Mucosa of stomach (tissue), 1 donor: ENCODE data around the gene ETFA.

Experiments used
- H3K27me3 ChIP-seq: one replicate; pipeline ENCODE4 v1.7.0; 2013; ENCODE audit warnings: mild to moderate bottlenecking, low read length; ENCODE audit not compliant: control insufficient read depth, insufficient read depth
- H3K36me3 ChIP-seq: one replicate; pipeline ENCODE4 v1.7.0; 2013; ENCODE audit warnings: low read length; ENCODE audit not compliant: control insufficient read depth, insufficient read depth
- H3K4me1 ChIP-seq: one replicate; pipeline ENCODE4 v1.7.0; 2013; ENCODE audit warnings: mild to moderate bottlenecking, low read length; ENCODE audit not compliant: control insufficient read depth, insufficient read depth
- H3K4me3 ChIP-seq: one replicate; pipeline ENCODE4 v1.7.0; 2013; ENCODE audit warnings: low read length
- H3K9ac ChIP-seq: one replicate; pipeline ENCODE4 v1.7.0; 2013; ENCODE audit warnings: mild to moderate bottlenecking, low read length, moderate library complexity
- H3K9me3 ChIP-seq: one replicate; pipeline ENCODE4 v1.7.0; 2013; ENCODE audit warnings: mild to moderate bottlenecking, low read length, moderate library complexity; ENCODE audit not compliant: control insufficient read depth
- donor health status: Pancreatic carcinoma.

The ETFA gene

DNA sequence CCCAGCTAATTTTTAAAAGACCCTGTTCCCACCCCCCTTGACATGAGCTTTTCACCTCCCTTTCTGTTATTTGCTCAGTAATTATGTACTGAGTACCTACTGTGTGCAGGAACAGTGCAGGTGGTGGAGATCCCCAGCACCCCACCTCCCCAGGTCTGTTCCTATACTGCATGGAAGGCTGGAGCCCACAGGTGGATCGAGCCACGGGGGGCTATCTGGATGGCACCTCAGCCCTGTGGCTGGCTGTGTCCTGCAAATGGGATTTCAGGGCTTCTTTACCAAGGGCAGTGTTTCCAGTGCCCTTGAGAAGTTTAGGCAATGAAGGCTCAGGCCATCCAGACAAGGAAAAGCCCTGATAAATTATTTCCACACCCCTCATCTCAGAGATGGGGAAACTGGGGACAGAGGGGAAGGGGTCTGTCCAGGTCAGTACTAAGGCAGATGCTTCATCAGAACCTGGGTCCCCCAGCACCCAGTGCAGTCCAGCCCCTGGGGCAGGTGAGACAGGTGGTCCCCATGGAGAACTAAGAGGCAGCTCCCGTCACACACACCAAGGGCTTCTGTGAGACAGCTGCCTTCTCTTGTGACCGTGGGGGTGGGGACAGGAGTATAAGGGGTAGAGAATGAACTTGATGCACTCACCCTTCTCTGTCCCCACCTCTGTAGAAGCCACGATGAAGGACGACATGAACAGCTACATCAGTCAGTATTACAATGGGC, 109.6 kb downstream of the ETFA start:
- Histone ChIP-seq H3K4me1 (peaks cover 41% of the 10 kb centered on the region), H3K4me3 (no peak overlapping the region), H3K9me3 (no peaks in the 10 kb centered on the region), H3K9ac (no peak overlapping the region), H3K27me3 (no peaks in the 10 kb centered on the region), H3K36me3 (no peaks in the 10 kb centered on the region)

DNA sequence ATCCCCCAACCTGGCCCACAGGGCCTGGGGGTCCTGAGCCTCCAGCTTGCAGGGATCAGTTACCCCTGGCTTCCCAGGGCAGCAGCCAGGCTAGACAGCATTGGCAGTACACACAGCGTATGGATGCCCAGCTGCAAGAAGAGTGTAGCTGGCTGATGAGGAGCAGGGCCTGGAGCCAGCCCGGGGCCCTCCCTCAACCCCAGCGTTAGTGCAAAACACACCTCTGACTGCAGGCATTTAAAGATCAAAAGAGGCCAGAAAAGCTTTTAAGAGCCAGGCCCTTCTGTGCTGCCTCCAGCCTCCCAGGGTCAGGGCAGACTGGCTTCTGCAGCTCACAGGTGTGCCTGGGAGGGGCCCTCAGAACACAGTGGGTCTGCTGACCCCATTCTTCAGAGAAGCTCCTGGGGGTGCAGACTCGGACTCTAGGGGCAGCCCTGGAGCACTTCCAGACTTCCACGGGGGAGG, 110.6 kb downstream of the ETFA start:
- H3K4me3 ChIP-seq: no peak overlapping the region
- no peak overlapping the region for H3K9ac ChIP-seq
- no peaks in the 10 kb centered on the region for H3K9me3 ChIP-seq
- no peaks in the 10 kb centered on the region for H3K27me3 ChIP-seq
- H3K36me3 ChIP-seq: no peaks in the 10 kb centered on the region
- peaks cover 47% of the 10 kb centered on the region for H3K4me1 ChIP-seq

DNA sequence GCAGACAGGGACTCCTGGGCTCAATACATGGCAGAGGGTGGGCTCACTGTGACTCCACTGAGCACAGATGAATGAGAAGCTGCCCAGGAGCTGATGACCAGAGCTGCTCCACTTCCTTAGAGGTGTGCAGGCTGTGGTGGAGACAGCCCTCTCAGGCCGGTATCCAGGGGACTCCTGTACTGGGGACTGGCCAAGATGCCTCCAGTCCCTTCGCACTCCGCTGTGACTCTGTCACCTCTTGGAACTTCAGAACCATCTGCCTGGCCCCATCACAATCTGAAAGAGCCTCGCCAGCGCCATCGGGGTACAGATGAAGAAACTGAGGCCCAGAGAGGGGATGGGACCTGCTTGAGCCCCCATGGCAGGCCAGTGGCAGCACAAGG, 111.2 kb downstream of the ETFA start:
- no peaks in the 10 kb centered on the region for H3K36me3 ChIP-seq
- no peak overlapping the region for H3K9ac ChIP-seq
- H3K9me3 ChIP-seq: no peaks in the 10 kb centered on the region
- H3K4me1 ChIP-seq: peaks cover 53% of the 10 kb centered on the region
- H3K27me3 ChIP-seq: no peaks in the 10 kb centered on the region
- no peak overlapping the region for H3K4me3 ChIP-seq

DNA sequence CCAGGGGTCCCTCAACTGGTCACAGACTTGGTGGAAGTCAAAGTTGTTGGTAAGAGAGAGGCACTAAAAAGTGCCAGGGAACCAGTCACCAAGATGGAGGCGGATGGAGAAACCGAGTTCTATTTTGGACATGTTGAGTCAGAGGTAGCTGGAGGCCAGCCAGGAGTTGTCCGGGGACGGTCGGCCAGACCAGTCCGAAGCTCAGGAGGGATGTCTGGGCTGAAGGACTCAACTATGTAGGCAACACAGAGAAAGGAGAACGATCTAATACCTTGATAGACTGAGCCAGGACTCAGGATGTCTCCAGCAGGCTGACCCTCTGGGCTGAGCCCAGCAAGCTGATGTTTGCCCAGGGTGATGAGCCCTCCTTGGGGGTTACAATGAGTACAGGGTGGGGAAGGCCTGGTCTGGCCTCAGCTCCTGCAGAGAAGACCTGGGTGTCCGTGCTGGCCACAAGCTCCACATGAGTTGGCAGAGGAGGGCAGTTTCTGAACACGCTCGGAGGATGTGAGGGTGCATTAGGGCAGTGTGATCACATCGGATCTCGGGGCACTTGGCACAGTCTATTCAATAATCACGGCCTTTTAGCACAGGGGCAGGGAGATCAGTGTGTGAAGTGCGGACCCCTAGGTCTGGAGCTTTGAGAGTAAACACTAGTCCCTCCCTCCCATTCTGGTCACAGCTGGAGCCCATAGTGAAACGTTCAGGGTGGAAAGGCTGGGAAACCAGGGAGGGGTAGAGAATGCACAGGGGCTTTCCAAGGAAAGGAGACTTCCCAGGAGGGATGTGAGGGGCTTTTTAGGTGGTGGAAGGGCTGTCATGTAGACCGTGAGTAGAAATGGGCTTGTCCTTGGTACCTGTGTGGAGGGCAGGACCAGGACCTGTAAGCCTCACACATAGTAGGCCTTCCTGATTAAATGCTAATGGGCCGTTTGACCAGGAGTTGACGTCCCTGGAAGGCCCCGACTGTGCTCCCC, 111.9 kb downstream of the ETFA start:
- H3K36me3 ChIP-seq: no peaks in the 10 kb centered on the region
- H3K4me1 ChIP-seq: peaks cover 59% of the 10 kb centered on the region
- H3K9ac ChIP-seq: no peak overlapping the region
- H3K4me3 ChIP-seq: no peak overlapping the region
- no peaks in the 10 kb centered on the region for H3K9me3 ChIP-seq
- no peaks in the 10 kb centered on the region for H3K27me3 ChIP-seq

DNA sequence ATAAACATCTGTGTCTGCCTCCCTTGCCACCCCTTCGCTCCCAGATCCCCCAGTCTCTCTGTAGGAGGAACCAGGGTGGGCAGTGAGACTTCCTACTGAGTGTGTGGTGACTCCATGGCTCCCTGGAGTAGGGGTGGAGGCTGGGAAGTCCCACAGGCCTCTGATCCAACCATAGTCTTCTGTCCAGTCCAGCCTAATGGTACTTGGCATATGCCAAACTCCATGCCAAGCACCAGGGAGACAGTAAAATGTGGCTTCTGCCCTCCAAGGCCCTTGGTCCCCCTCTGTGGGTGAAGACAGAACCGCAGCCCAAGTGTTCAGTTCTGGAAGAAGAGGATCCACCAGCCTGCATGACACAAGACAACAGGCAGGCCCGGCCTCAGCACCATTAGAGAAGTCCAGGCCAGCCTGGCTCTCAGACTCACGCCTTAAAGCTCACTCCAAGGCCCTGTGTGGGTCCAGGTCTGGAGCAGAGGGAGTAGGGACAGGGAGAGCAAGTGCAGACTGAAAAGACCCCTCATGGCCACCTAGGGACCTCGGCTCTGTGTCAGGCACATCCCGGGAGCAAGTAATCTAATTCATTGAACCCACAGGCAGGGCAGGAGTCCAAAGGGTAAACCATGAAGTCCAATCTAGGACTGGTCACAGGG, 112.7 kb downstream of the ETFA start:
- no peaks in the 10 kb centered on the region for H3K9me3 ChIP-seq
- peaks cover 68% of the 10 kb centered on the region for H3K4me1 ChIP-seq
- H3K9ac ChIP-seq: peak overlapping the region; percentile 43
- H3K27me3 ChIP-seq: no peaks in the 10 kb centered on the region
- H3K4me3 ChIP-seq: no peak overlapping the region
- H3K36me3 ChIP-seq: no peaks in the 10 kb centered on the region

DNA sequence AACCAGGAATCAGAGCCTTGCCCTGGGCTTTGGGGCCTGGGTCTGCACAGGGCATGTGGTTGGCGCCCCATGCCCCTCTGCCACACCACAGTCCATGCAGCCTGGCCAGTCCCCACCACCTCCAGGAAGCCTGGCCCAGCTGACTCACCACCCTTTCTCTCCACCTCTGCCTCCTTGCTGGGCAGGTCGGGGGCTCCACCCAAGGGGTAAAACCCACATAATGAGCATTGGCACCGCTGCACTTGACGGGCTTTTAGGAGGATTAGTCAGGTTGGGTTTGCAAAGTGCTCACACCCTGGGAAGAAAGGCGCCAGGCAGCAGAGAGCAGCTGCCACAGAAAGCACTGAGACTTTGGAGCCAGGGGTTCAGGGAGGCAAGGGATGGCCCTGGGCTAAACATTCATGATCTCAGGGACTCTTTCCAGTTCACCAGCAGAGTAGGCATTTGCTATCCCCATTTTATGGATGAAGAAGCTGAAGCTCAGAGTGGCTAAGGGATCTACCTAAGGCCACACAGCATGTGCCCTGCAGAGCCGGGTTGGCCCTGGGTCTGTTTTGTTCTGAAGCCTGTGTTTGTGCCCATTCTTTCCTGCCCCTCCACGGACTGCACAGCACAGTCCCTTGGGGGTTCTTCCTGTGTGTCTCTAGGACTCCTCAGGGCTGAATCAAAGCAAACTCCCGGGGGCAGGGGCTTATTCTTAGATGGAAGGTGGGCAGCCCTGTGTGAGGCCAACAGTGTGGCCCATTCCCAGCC, 113.4 kb downstream of the ETFA start:
- peaks cover 72% of the 10 kb centered on the region for H3K4me1 ChIP-seq
- no peaks in the 10 kb centered on the region for H3K36me3 ChIP-seq
- H3K9me3 ChIP-seq: no peaks in the 10 kb centered on the region
- H3K4me3 ChIP-seq: no peak overlapping the region
- H3K9ac ChIP-seq: peak overlapping the region; percentile 46
- no peaks in the 10 kb centered on the region for H3K27me3 ChIP-seq

DNA sequence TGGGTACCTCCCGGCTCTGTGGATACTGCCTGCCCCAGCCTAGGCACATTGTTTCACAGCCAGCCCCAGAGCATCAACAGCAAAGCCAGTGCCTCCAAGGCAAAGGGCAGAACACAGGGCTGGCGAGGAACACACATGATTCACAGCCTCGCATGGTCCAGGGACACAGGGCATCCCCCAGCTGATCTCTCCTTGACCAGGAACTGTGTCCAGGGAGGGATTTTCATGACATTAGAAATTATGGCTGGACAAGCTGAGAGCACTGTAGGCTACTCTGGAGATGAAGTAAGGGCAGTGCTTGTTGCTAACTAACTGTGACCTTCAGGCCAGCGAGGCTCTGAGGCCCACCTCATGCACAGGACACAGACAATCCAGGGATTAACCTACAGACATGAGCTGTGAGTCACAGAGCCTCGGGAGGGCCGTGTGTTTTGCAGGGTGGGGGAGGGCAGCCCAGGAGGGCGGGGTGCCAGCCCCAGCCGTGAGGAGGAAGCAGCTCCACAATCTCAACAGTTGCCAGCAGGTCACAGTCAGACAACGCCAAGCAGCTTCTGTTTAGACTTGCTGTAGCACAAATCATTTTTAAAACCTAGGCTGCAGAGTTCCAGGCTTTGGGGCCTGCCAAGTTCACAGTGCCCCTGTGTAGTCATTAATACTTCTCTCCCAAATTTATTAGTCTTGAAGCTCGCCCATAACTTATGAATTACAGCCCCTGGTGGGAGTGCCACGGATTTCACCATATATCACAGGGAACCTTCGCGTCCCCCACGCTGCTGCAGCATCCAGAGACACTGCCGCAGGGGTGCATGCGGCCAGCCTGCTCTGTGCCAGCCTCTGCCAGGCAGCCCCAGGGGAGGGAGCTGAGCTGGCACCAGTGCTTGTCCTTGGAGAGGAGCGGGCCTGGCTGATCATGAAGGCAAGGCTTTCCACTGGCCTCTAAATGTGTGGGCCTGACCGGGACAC, 114.7 kb downstream of the ETFA start:
- Histone ChIP-seq H3K9ac (peak overlapping the region; percentile 46), H3K4me1 (peaks cover 83% of the 10 kb centered on the region), H3K4me3 (no peak overlapping the region), H3K27me3 (peaks cover under 1% of the 10 kb centered on the region), H3K9me3 (no peaks in the 10 kb centered on the region), H3K36me3 (no peaks in the 10 kb centered on the region)

DNA sequence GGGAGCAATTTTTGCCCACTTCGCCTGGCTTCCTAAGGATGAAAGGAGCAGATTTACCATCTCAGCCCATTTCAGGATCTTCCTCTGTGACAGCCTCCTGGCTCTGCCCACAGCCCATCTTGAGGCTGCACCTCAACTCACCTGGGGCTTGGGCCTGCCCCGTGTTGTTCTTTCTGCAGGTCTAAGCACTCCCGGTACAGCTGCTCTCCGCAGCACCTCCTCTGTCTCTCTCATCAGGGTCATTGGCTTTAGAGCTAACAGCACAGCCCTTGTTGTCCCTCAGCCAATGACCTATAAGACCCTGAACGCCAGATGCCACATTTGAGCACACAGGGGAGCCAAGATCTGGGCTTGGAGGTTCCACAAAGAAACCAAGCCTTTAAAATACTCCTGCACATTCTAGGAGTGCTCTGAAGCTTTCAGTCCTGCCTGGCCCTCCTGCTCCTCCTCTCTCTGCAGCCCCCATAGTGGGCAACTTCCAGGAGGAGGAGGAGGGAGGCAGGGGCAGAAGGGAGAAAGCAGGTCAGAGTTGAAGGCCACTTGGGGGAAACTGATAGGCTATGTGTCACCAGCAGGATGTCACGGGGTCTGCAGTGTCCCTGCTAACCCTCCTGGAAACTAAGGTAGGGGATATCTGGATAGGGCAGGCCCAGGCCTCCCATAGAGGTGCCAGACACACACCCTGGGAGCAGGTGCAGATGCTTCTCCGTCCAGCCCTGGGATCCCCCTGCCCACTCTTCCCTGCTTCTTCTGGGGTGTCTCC, 115.6 kb downstream of the ETFA start:
- Histone ChIP-seq H3K27me3 (peaks cover 5% of the 10 kb centered on the region), H3K9me3 (no peaks in the 10 kb centered on the region), H3K9ac (peak overlapping the region; percentile 16), H3K4me1 (peaks cover 88% of the 10 kb centered on the region), H3K36me3 (no peaks in the 10 kb centered on the region), H3K4me3 (no peak overlapping the region)

DNA sequence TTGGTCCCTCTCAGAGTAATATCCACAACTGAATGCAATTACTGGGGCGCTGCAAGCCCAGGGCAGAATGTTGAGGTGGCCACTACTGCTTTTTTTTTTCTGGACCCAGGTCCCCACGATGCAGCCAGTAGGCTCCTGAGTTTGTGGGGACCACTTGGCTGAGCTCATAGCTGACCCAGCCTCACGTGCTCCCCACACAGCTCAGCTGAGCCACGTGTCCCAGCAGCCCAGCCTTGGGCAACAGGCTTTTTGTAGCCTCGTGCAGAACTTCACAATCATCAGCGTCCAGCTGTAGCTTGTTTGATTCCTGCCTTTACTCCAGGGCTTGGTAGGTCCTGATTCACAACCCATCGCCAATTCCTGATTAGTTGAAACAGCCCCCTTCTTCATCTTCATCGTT, 117.3 kb downstream of the ETFA start:
- peaks cover 85% of the 10 kb centered on the region for H3K4me1 ChIP-seq
- no peaks in the 10 kb centered on the region for H3K9me3 ChIP-seq
- no peaks in the 10 kb centered on the region for H3K36me3 ChIP-seq
- peaks cover 5% of the 10 kb centered on the region for H3K27me3 ChIP-seq
- no peak overlapping the region for H3K4me3 ChIP-seq
- H3K9ac ChIP-seq: no peak overlapping the region

DNA sequence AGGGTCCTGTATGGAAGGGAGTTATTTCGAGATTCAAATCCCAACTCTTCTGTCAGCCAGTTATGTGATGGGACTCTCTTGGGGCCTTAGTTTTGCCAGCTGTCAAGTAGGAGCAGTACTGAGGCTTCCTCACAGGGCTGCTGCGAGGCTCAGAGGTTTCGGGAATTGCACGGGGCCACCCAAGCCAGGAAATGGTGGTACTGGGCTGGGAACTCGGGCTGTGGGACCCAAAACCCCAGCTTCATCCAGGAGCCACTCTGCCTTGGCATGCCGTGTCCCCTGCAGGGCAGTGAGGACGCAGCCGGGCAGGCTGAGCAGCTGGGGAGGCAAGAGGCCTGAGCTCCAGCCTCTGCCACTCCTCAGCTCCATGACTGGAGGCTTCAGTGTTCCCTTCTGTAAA, 118.6 kb downstream of the ETFA start:
- H3K4me1 ChIP-seq: peaks cover 72% of the 10 kb centered on the region

More for the DNA sequence above, 118.6 kb downstream of the ETFA start:
- Histone ChIP-seq H3K36me3 (no peaks in the 10 kb centered on the region), H3K27me3 (peaks cover 5% of the 10 kb centered on the region), H3K9me3 (no peaks in the 10 kb centered on the region), H3K4me3 (no peak overlapping the region), H3K9ac (no peak overlapping the region)
